Measurements from ENCODE around the gene CCL8.

DNA sequence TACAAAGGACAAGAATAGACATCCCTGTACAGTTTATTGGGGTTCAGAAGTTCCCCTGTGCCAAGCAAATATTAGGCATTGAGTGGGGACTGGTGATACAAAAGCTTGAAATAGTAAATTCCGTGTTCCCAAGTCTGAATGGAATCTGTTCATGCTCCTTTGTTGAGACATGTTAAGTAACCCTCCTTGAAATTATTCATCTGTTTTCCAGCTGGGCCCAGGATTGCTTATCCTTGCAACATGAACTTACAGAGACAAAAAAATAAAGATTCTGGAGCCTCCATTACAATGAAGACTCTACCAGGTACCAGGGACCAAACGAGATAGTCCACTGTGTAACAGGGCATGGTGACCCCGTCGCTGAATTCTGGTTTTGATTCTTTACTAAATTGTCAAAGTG lies 6.1 kb upstream of the CCL8 start:
- TF ChIP-seq, protein P1, sequence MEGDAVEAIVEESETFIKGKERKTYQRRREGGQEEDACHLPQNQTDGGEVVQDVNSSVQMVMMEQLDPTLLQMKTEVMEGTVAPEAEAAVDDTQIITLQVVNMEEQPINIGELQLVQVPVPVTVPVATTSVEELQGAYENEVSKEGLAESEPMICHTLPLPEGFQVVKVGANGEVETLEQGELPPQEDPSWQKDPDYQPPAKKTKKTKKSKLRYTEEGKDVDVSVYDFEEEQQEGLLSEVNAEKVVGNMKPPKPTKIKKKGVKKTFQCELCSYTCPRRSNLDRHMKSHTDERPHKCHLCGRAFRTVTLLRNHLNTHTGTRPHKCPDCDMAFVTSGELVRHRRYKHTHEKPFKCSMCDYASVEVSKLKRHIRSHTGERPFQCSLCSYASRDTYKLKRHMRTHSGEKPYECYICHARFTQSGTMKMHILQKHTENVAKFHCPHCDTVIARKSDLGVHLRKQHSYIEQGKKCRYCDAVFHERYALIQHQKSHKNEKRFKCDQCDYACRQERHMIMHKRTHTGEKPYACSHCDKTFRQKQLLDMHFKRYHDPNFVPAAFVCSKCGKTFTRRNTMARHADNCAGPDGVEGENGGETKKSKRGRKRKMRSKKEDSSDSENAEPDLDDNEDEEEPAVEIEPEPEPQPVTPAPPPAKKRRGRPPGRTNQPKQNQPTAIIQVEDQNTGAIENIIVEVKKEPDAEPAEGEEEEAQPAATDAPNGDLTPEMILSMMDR (IDR thresholded peaks at IDR 0.05; ENCODE audit: insufficient read depth, low read length, poor library complexity, severe bottlenecking), result no peak
- no peak for TF ChIP-seq EZH2phosphoT487 (conservative IDR thresholded peaks at IDR 0.05; ENCODE audit: low read length)
